GM21825 (cell line): ENCODE data around the gene UBE2E3.
"Not testable (repeated sequence)": the region's sequence is repeated elsewhere in the genome, so short reads cannot be mapped to it uniquely, and the experiment has no call there.

Experiments
- ATAC-seq: cut with Tn5 transposase; IDR thresholded peaks from one replicate; pipeline ENCODE4 v1.9.1; 2021; ENCODE audit warnings: mild to moderate bottlenecking, moderate library complexity; ENCODE audit not compliant: unreplicated experiment

The UBE2E3 gene

GRCh38 chr2:181025004-181025403 lies 44.6 kb downstream of the UBE2E3 start:
- ATAC-seq: no peak

- peak; percentile 53 for ATAC-seq
Observed at GRCh38 chr2:181036445-181036844, 56.0 kb downstream of the UBE2E3 start.

GRCh38 chr2:181036848-181037603 lies 56.6 kb downstream of the UBE2E3 start:
- peak; percentile 70 for ATAC-seq

- no peak for ATAC-seq
Observed at GRCh38 chr2:181037922-181038321, 57.5 kb downstream of the UBE2E3 start.

GRCh38 chr2:181038796-181039195 lies 58.4 kb downstream of the UBE2E3 start:
- no peak for ATAC-seq

- ATAC-seq: not testable (repeated sequence)
Observed at GRCh38 chr2:181040839-181041238, 60.4 kb downstream of the UBE2E3 start.

GRCh38 chr2:181041661-181042060 lies 61.3 kb downstream of the UBE2E3 start:
- no peak for ATAC-seq

- no peak for ATAC-seq
Observed at GRCh38 chr2:181042706-181043105, 62.3 kb downstream of the UBE2E3 start.

GRCh38 chr2:181046833-181047232 lies 66.4 kb downstream of the UBE2E3 start:
- ATAC-seq: no peak

- ATAC-seq: no peak
Observed at GRCh38 chr2:181047829-181048228, 67.4 kb downstream of the UBE2E3 start.

- no peak for ATAC-seq
Observed at GRCh38 chr2:181051861-181052522, 71.6 kb downstream of the UBE2E3 start.

GRCh38 chr2:181052523-181052891 lies 72.1 kb downstream of the UBE2E3 start:
- ATAC-seq: no peak

GRCh38 chr2:181054256-181054655 lies 73.9 kb downstream of the UBE2E3 start:
- no peak for ATAC-seq

- no peak for ATAC-seq
Observed at GRCh38 chr2:181054843-181055242, 74.4 kb downstream of the UBE2E3 start.

- no peak for ATAC-seq
Observed at GRCh38 chr2:181058378-181059269, 78.2 kb downstream of the UBE2E3 start.

- no peak for ATAC-seq
Observed at GRCh38 chr2:181063696-181064095, 83.3 kb downstream of the UBE2E3 start.

- ATAC-seq: no peak
Observed at GRCh38 chr2:181065458-181065857, 85.1 kb downstream of the UBE2E3 start.

- ATAC-seq: no peak
Observed at GRCh38 chr2:181066333-181066732, 85.9 kb downstream of the UBE2E3 start.

GRCh38 chr2:181070119-181070835 lies 89.9 kb downstream of the UBE2E3 start:
- no peak for ATAC-seq

- ATAC-seq: no peak
Observed at GRCh38 chr2:181070836-181071200, 90.4 kb downstream of the UBE2E3 start.
